ENCODE measurements around the gene SPATA18.

GRCh38 chr4:52054254-52054653 lies 3.1 kb downstream of the SPATA18 start:
- TF ChIP-seq, protein P1, sequence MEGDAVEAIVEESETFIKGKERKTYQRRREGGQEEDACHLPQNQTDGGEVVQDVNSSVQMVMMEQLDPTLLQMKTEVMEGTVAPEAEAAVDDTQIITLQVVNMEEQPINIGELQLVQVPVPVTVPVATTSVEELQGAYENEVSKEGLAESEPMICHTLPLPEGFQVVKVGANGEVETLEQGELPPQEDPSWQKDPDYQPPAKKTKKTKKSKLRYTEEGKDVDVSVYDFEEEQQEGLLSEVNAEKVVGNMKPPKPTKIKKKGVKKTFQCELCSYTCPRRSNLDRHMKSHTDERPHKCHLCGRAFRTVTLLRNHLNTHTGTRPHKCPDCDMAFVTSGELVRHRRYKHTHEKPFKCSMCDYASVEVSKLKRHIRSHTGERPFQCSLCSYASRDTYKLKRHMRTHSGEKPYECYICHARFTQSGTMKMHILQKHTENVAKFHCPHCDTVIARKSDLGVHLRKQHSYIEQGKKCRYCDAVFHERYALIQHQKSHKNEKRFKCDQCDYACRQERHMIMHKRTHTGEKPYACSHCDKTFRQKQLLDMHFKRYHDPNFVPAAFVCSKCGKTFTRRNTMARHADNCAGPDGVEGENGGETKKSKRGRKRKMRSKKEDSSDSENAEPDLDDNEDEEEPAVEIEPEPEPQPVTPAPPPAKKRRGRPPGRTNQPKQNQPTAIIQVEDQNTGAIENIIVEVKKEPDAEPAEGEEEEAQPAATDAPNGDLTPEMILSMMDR (IDR thresholded peaks at IDR 0.05), result no peak
- TF ChIP-seq POLR2A (IDR thresholded peaks at IDR 0.05), result no peak
